Measurements from ENCODE around the gene MRPL10.

The MRPL10 gene

DNA sequence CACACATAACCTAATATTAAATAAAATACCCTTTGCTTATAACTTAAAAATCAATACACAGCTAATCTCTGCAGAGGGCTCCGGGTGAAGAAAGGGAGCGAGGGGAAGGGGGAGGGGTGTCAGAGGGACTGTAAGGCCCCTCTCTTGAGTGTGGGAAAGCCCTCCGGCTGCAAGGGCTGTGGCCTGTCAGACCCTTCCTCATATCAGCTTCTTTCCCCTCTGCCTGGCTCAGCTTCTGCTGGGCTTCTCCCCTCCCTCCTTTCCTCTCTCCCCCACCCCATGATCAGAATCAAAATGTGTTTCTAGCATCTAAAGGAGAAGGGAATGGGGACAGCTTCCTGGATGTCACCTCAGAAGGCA, 14.4 kb upstream of the MRPL10 start:
- Histone ChIP-seq H3K4me1 (ENCODE audit: control insufficient read depth, insufficient read depth, low read length) (peaks cover 71% of the 10 kb centered on the region), H3K36me3 (ENCODE audit: control insufficient read depth, insufficient read depth, low read length) (no peaks in the 10 kb centered on the region), H3K9me3 (ENCODE audit: control insufficient read depth, insufficient read depth, low read depth, low read length) (no peaks in the 10 kb centered on the region), H3K9ac (ENCODE audit: low read length) (no peak overlapping the region), H3K4me3 (ENCODE audit: low read depth, low read length) (no peak overlapping the region), H3K27ac (ENCODE audit: low read depth, low read length) (no peak overlapping the region), H3K27me3 (ENCODE audit: control insufficient read depth, insufficient read depth, low read length) (peaks cover 61% of the 10 kb centered on the region)

DNA sequence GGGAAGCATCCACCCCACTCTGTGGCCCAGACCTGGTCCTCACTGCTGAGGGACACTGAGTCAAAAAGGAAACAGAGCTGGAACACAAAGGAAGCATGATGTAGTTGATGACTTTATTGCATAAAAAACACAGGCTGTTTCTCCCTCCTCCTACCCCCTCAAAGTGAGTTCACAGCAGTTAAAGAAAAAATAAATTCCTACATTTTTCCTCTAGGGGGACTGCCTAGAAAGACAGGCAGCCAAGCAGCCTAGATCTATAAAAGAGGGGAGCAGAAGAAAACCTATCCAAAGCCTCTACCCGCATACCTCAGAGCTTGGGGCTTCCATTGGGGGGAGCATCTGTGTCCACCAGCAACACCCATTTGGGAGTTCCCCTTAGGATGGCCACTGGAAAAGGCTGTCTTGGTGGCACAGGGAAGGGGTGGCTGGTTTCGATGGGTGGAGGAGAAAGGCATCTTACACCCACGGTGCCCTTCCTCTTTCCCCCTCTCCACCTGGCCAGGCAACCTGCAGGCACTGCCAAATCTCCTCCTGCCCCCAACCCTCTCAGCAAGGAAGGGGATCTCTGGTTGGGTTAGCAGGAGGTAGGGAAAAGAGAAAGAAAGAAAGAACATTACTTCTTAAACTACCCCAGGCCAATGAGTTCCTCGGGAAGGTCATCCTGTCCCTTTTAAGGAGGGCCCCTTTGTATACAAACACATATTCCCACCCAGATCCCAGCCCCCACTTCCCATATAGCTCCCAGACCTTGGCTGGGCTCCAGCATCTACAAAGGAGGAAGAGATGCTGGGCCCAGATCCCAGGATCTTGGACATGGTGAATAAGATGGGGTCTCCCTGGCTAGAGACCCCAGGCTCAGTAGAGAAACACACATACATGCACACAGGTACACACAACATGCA, 13.7 kb upstream of the MRPL10 start:
- Histone ChIP-seq H3K4me3 (ENCODE audit: low read depth, low read length) (no peak overlapping the region), H3K27me3 (ENCODE audit: control insufficient read depth, insufficient read depth, low read length) (peaks cover 54% of the 10 kb centered on the region)

DNA sequence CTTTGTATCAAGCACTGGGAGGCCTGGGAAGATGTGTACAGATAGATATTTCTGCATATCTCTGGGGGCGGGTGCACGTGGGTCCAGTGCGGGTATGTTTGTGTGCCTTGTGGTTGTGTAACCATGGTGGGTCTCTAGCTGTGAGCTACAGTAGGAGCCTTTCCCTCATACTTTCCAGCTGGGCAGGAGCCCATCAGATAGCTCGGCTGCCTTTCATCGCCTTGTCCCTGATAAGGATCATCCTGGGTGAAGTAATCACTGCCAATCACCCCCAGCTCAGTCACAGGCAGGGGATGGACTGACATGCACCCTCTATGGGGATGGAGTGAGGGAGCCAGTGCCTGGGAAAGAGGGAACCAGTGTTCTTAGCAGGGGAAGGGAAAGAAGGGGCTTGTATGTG, 12.9 kb upstream of the MRPL10 start:
- Histone ChIP-seq H3K4me1 (ENCODE audit: control insufficient read depth, insufficient read depth, low read length) (peaks cover 64% of the 10 kb centered on the region), H3K36me3 (ENCODE audit: control insufficient read depth, insufficient read depth, low read length) (no peaks in the 10 kb centered on the region), H3K9ac (ENCODE audit: low read length) (no peak overlapping the region), H3K4me3 (ENCODE audit: low read depth, low read length) (no peak overlapping the region), H3K9me3 (ENCODE audit: control insufficient read depth, insufficient read depth, low read depth, low read length) (no peaks in the 10 kb centered on the region), H3K27ac (ENCODE audit: low read depth, low read length) (no peak overlapping the region), H3K27me3 (ENCODE audit: control insufficient read depth, insufficient read depth, low read length) (peaks cover 46% of the 10 kb centered on the region)

More for the DNA sequence above, 13.7 kb upstream of the MRPL10 start:
- Histone ChIP-seq H3K9ac (ENCODE audit: low read length) (no peak overlapping the region), H3K36me3 (ENCODE audit: control insufficient read depth, insufficient read depth, low read length) (no peaks in the 10 kb centered on the region), H3K4me1 (ENCODE audit: control insufficient read depth, insufficient read depth, low read length) (peaks cover 71% of the 10 kb centered on the region), H3K9me3 (ENCODE audit: control insufficient read depth, insufficient read depth, low read depth, low read length) (no peaks in the 10 kb centered on the region), H3K27ac (ENCODE audit: low read depth, low read length) (no peak overlapping the region)

DNA sequence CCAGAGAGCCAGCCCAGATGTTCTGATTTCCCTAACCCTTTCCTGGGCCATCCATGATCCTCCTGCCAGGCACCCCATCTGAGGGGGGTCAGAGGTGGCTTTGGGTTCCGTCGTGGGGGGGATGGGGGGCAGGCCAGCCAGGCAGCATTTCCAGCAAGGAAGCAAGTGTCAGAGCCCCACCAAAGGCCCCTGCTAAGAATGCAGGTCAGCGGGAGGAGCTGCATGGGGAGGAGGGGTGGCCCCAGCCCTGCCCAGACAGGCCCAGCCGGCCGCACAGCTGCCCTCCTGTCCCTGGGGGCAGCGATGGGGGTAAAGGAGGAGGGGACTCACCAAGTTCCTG, 12.0 kb upstream of the MRPL10 start:
- Histone ChIP-seq H3K27ac (ENCODE audit: low read depth, low read length) (no peak overlapping the region), H3K4me3 (ENCODE audit: low read depth, low read length) (no peak overlapping the region), H3K27me3 (ENCODE audit: control insufficient read depth, insufficient read depth, low read length) (peaks cover 37% of the 10 kb centered on the region), H3K36me3 (ENCODE audit: control insufficient read depth, insufficient read depth, low read length) (peaks cover 7% of the 10 kb centered on the region), H3K9ac (ENCODE audit: low read length) (no peak overlapping the region), H3K4me1 (ENCODE audit: control insufficient read depth, insufficient read depth, low read length) (peaks cover 60% of the 10 kb centered on the region), H3K9me3 (ENCODE audit: control insufficient read depth, insufficient read depth, low read depth, low read length) (no peaks in the 10 kb centered on the region)

DNA sequence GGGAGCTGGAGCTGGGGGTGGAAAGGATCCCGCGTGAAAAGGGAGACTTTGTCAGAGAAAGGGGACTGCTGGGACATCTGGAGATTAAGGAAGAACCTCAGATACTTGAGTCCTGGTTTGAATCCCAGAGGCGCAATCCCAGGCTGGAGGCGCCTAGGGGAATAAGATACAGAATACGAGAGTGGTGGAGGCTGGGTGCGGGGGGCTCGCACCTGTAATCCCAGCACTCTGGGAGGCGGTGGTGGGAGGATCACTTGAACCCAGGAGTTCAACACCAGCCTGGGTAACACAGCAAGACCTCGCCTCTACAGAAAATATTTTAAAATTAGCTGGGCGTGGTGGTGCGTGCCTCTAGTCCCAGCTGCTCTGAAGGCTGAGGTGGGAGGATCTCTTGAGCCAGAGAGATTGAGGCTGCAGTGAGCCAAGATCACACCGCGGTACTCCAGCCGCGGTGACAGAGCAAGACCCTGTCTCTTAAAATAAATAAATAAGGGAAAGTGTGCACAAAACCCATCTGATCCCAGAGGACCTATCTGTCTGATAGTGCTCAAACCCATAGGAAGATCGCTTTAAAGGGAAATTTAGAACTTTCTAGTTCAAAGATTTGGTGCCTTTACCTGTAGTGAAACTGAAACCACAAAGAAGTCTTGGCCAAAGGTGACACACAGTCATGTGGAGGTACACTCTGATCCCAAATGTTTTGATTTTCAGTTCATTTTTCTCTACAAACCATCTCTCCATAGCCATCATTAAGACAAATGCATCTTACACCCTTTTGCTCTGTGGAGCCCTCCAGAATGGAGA, 10.3 kb upstream of the MRPL10 start:
- Histone ChIP-seq H3K4me1 (ENCODE audit: control insufficient read depth, insufficient read depth, low read length) (peaks cover 46% of the 10 kb centered on the region), H3K27me3 (ENCODE audit: control insufficient read depth, insufficient read depth, low read length) (peaks cover 20% of the 10 kb centered on the region), H3K4me3 (ENCODE audit: low read depth, low read length) (no peak overlapping the region), H3K27ac (ENCODE audit: low read depth, low read length) (no peak overlapping the region), H3K9me3 (ENCODE audit: control insufficient read depth, insufficient read depth, low read depth, low read length) (no peaks in the 10 kb centered on the region), H3K9ac (ENCODE audit: low read length) (no peak overlapping the region), H3K36me3 (ENCODE audit: control insufficient read depth, insufficient read depth, low read length) (peaks cover 16% of the 10 kb centered on the region)

DNA sequence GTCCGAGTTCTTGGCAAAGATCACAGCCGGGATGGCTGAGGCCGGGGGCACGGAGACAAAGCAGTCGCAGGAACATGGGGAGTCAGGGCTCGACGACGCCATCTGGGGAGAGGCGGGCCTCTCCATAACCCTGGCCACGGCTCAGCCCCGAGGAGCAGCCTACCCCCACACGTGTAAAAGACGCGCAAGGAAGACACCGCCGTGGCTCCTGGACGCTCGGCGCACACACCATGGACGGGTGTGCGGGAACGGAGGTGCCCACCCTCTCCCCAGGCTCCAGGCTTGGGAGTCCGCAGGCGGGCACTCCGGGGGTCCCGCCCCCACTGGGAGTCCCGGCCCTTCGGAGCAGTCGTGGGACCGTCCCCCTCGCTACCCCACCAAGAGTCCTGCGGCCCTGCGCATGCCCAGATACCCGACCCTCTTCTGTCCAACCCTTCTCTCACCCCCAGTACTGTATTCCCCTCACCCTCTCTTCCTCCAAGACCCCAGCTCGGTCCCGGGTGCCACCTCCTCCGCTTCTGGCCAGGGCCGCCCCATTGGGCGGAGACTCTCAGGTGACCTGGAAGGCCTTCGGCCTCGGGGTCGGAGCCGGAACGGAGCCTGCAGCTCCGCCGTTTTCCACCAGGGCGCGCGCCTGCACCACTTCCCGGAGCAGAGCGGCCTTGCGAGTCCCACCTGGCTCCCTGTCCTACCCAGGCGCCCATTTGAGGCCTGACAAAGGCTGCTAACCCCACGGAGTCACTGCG, 9.6 kb upstream of the MRPL10 start, which contains the start of gene SCRN2:
Gene SCRN2 (minus strand): TSS at position 532 of the 746 bp plus-strand sequence. CDS start 430 bp downstream, at position 102.
- H3K9me3 ChIP-seq (ENCODE audit: control insufficient read depth, insufficient read depth, low read depth, low read length) = no peaks in the 10 kb centered on the region
- H3K27me3 ChIP-seq (ENCODE audit: control insufficient read depth, insufficient read depth, low read length) = peaks cover 13% of the 10 kb centered on the region
- H3K4me1 ChIP-seq (ENCODE audit: control insufficient read depth, insufficient read depth, low read length) = peaks cover 38% of the 10 kb centered on the region
- H3K36me3 ChIP-seq (ENCODE audit: control insufficient read depth, insufficient read depth, low read length) = peaks cover 19% of the 10 kb centered on the region
- no peak within 1 kb of the TSS for H3K27ac ChIP-seq (ENCODE audit: low read depth, low read length)
- peak within 1 kb of the TSS; percentile 54 for H3K9ac ChIP-seq (ENCODE audit: low read length)
- H3K4me3 ChIP-seq (ENCODE audit: low read depth, low read length) = peak within 1 kb of the TSS; percentile 86

DNA sequence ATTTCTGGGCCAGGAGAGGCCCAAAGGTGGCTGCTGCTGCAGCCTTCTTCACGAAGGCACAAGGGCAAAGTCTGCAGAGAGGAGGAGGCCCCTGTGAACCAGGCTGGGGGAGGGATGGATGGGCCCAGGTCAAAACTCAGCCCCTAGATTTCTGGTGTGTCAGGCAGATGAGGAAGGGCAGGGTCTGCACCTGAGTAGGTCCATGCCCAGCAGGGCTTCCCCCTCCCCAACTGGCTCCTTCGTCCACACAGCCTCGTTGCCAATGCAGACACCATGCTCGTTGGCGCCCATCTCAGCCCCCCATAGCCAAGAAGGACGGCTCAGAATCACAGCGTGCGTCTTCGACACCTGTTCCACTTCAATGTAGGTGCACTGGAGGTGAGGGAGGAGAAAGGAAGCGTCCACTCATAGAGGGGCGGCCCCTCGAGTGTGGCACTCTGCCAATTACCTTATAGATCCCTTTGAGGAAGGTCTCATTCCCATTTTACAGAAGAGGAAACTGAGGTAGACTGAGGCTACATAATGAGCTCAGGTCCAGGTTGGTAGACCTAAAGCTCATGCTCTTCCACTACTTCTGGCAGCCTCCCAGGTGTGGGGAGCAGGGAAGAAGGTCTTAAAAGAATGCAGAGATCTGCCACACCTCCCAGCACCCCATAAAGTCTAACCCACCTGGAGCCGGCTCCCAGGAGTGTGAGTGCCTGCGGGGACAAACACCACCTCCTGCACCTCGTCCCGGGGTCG, 8.8 kb upstream of the MRPL10 start:
- 0 out of 2 replicates have a peak, but pooled peaks cover 5% of the 10 kb centered on the region for H3K27me3 ChIP-seq (ENCODE audit: control insufficient read depth, insufficient read depth, low read length)
- peaks cover 24% of the 10 kb centered on the region for H3K36me3 ChIP-seq (ENCODE audit: control insufficient read depth, insufficient read depth, low read length)
- peaks cover 35% of the 10 kb centered on the region for H3K4me1 ChIP-seq (ENCODE audit: control insufficient read depth, insufficient read depth, low read length)
- H3K9me3 ChIP-seq (ENCODE audit: control insufficient read depth, insufficient read depth, low read depth, low read length) = no peaks in the 10 kb centered on the region
- H3K4me3 ChIP-seq (ENCODE audit: low read depth, low read length) = peak overlapping the region; percentile 86
- peak overlapping the region; percentile 54 for H3K9ac ChIP-seq (ENCODE audit: low read length)
- H3K27ac ChIP-seq (ENCODE audit: low read depth, low read length) = no peak overlapping the region

DNA sequence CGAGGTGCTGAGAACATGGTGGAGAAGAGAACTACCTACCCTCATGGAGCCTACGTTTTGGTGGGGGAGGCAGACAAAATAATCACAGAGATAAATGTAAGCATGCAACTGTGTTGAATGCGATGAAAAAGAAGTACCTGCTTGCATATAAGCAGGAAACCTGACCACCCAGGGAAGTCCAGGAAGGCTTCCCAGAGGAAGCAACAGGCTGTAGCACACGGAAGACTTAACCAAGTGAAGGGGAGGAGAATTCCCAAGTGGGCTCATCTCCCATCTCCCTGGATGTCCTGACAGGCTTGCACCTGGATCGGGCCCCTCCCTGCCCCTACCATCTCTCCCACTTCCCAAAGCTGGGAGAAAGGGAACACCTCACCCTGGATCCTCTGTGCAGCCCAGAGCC, 7.7 kb upstream of the MRPL10 start:
- Histone ChIP-seq H3K9me3 (ENCODE audit: control insufficient read depth, insufficient read depth, low read depth, low read length) (no peaks in the 10 kb centered on the region), H3K36me3 (ENCODE audit: control insufficient read depth, insufficient read depth, low read length) (peaks cover 24% of the 10 kb centered on the region)

DNA sequence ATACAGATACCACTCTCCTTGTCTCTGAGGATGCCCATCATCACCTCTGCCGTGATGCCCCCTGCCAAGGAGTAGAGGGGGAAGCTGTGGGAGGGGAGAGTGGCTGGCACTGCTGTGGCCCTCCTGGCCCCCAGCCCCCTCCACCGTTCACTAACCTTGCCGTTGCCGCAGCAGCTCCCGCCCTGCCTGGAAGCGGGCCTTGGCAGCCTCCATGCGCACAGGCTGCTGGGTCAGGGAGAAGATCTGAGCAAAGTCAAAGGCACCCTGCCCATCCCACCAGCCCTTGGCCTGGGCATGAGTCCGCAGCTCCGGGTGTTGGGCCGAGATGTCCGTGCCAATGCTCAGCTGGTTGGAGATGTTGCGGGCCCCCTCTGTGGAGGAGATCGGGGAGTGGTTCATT, 7.3 kb upstream of the MRPL10 start:
- H3K27ac ChIP-seq (ENCODE audit: low read depth, low read length) = no peak overlapping the region
- no peak overlapping the region for H3K9ac ChIP-seq (ENCODE audit: low read length)
- H3K4me3 ChIP-seq (ENCODE audit: low read depth, low read length) = no peak overlapping the region
- H3K36me3 ChIP-seq (ENCODE audit: control insufficient read depth, insufficient read depth, low read length) = peaks cover 24% of the 10 kb centered on the region
- no peaks in the 10 kb centered on the region for H3K9me3 ChIP-seq (ENCODE audit: control insufficient read depth, insufficient read depth, low read depth, low read length)
- peaks cover 21% of the 10 kb centered on the region for H3K4me1 ChIP-seq (ENCODE audit: control insufficient read depth, insufficient read depth, low read length)
- no peaks in the 10 kb centered on the region for H3K27me3 ChIP-seq (ENCODE audit: control insufficient read depth, insufficient read depth, low read length)

More for the DNA sequence above, 7.7 kb upstream of the MRPL10 start:
- Histone ChIP-seq H3K9ac (ENCODE audit: low read length) (no peak overlapping the region), H3K4me3 (ENCODE audit: low read depth, low read length) (no peak overlapping the region), H3K27me3 (ENCODE audit: control insufficient read depth, insufficient read depth, low read length) (no peaks in the 10 kb centered on the region), H3K4me1 (ENCODE audit: control insufficient read depth, insufficient read depth, low read length) (peaks cover 24% of the 10 kb centered on the region), H3K27ac (ENCODE audit: low read depth, low read length) (no peak overlapping the region)

DNA sequence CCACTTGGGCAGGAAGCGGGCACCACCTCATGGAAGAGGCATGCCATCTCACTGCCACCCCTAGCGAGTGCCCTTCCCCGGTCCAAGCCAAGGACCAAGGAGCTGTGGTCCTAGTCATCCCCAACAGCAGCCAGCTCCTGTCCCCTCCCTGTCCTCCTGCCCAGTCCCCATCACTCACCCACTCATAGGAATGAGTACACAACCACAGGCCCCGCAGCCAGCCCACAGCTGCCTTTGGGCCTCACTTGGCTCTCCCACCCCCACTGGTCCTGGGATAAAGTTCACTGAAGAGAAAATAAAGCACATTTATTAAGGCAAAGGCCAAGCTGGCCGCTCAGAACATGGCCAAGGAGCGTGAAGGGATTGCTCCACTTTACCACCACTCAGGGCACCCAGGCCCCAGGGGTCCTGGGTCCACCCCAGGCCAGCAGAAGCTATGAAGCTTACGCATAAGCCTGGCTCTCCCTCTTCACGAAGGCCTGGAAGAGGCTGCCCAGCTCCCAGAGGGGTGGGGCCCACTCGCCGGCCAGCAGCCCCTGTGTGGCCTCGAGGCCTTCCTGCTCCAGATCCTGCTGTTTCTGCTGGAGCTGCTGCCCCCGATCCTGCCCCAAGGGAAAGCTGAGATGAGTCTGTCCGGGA, 6.2 kb upstream of the MRPL10 start:
- Histone ChIP-seq H3K4me1 (ENCODE audit: control insufficient read depth, insufficient read depth, low read length) (peaks cover 13% of the 10 kb centered on the region; the same call in 1 of the 2 replicates), H3K9ac (ENCODE audit: low read length) (no peak overlapping the region), H3K4me3 (ENCODE audit: low read depth, low read length) (no peak overlapping the region), H3K36me3 (ENCODE audit: control insufficient read depth, insufficient read depth, low read length) (peaks cover 24% of the 10 kb centered on the region), H3K27ac (ENCODE audit: low read depth, low read length) (no peak overlapping the region), H3K9me3 (ENCODE audit: control insufficient read depth, insufficient read depth, low read depth, low read length) (no peaks in the 10 kb centered on the region), H3K27me3 (ENCODE audit: control insufficient read depth, insufficient read depth, low read length) (no peaks in the 10 kb centered on the region)

Measured in HUES6 (cell line).